ENCODE measurements around the gene JTB.
"Not testable (repeated sequence)": the region's sequence is repeated elsewhere in the genome, so short reads cannot be mapped to it uniquely, and the experiment has no call there.

Gene JTB

DNA sequence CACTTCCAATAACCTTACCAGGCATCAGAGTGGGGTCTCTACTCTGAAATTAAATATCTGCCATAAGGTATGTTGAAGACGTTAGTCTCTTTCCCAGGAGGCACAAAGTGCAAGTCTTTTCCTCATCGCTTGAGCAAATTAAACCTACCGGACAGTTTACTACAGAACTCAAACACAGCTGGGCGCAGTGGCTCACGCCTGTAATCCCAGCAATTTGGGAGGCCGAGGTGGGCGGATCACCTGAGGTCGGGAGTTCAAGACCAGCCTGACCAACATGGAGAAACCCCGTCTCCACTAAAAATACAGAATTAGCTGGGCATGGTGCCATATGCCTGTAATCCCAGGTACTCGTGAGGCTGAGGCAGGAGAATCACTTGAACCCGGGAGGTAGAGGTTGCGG is 1.6 kb upstream of the JTB start:
- not testable (repeated sequence) for FAIRE-seq; DNase-seq (ENCODE audit: low spot score)

GRCh38 chr1:153978274-153978909 is 918 bp upstream of the JTB start:
- FAIRE-seq (no peak), DNase-seq (ENCODE audit: low spot score) (no peak)

GRCh38 chr1:153976819-153977249 is 640 bp downstream of the JTB start:
- FAIRE-seq (no peak), DNase-seq (ENCODE audit: low spot score) (no peak)

- DNase-seq (ENCODE audit: low spot score) (no peak), FAIRE-seq (no peak)
These were observed 3.9 kb downstream of the JTB start for GRCh38 chr1:153973525-153973924.

- FAIRE-seq, result no peak
- DNase-seq (ENCODE audit: low spot score), result no peak
These were observed 4.4 kb downstream of the JTB start for GRCh38 chr1:153973071-153973470.

- DNase-seq (ENCODE audit: low spot score) (no peak), FAIRE-seq (no peak)
These were observed 7.1 kb downstream of the JTB start for GRCh38 chr1:153970346-153970745.

GRCh38 chr1:153968972-153969371 is 8.5 kb downstream of the JTB start:
- DNase-seq (ENCODE audit: low spot score) (no peak), FAIRE-seq (no peak)

DNA sequence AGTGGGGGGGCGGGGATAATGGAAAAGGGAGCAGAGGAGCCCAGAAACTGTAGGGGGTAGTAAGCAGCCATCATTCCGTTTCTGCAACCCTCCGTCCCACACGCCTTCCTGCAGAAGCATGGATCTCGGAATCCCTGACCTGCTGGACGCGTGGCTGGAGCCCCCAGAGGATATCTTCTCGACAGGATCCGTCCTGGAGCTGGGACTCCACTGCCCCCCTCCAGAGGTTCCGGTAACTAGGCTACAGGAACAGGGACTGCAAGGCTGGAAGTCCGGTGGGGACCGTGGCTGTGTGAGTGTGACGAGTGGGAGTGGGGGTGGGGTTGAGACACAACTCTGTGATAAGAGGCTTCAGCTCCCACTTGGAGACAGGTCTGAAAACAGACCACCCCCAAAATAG is 9.1 kb downstream of the JTB start:
- no peak for DNase-seq (ENCODE audit: low spot score)
- FAIRE-seq, result no peak

DNA sequence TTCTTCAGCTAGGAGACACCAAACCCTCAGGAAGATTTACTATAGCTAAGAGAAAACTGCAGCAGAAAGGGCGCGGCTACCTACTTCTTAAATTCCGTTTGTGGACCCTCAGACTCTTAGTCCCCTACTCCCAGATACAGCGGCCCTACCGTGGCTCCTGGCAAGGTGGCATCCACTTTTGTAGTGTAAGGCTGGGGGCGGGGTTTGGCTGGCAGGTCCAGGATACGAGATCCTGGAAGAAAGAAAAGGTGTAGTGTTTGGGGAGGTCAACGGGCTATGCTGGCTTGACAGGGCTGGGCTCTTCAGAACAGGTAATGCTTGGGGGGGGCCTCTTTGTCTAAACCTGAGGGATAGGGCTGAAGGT is 9.5 kb downstream of the JTB start:
- FAIRE-seq (no peak), DNase-seq (ENCODE audit: low spot score) (no peak)

DNA sequence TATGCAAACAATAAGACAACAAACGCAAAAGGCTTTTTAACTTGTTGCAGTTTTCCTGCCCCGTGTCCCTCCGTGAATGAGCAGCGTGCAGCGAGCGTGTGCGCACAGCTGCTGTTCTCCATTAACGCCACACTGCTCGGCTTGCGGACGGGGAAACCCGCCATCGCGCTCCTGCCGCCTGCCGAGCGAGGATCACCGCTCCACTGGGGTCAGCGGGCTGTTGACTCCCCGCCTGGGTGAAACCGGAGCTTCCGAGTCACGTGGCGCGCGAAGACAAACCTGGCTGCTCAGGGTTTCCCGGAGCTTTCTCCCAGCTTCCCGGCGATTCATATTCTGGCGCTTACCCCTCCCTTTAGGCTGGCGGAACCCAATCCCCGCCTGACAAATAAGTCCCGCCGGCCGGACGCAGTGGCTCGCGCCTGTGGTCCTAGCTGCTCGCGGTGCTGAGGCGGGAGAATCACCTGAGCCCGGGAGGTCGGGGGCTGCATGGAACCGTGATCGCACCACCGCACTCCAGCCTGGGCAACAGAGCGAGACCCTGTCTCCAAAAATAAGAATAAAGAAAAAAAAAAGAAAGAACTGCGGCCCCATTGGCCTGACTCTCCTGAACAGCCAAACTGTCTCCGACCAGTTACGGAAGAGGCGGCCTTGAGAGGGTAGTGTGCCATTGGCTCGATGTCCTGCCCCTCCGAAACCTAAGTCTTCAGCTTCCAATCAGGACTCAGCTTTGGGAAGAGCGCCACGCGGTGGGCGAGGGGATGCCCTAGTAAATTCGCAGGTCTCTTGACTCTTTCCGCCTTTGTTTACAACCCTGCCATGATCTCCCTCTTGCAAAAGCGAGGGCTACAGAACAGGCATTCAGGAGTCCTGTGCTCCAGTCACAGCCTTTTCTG is 10.1 kb downstream of the JTB start, which contains the start of gene CREB3L4:
Gene CREB3L4 (plus strand): TSS at position 796 of the 893 bp plus-strand sequence. CDS start 624 bp downstream, outside the sequence.
- peak; percentile 92 for DNase-seq (ENCODE audit: low spot score)
- peak; percentile 64 for FAIRE-seq

GRCh38 chr1:153963850-153964331 is 13.6 kb downstream of the JTB start:
- FAIRE-seq, result no peak

GRCh38 chr1:153963030-153963849 is 14.2 kb downstream of the JTB start, which contains the start of gene SLC39A1:
SLC39A1 (minus strand) TSS chr1:153963537; CDS start chr1:153962715, 822 bp downstream.
- DNase-seq (ENCODE audit: low spot score) (peak; percentile 94), FAIRE-seq (peak; percentile 63)

More at GRCh38 chr1:153963850-153964331, 13.6 kb downstream of the JTB start:
- peak; percentile 44 for DNase-seq (ENCODE audit: low spot score)

- DNase-seq (ENCODE audit: low spot score) (peak; percentile 78), FAIRE-seq (peak; percentile 55)
These were observed 15.1 kb downstream of the JTB start for GRCh38 chr1:153962088-153963029.

DNA sequence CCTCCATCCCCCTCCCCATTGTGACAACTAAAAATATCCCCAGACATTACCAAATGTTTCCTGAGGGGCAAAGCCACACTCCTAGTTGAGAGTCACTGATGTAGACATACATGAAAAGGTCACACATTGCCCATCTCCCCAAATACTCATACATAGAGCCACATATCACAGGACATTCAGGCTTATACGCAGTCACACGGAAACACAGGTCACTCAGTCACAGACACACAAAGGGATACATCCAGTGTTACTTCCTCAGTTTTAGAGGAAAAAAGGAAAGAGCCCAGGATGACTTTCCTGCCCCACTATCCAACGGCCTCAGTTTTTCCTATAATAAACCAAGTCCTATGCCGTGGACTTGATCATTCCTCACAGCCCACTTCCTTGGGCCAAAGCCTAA is 16.1 kb downstream of the JTB start:
- no peak for FAIRE-seq
- no peak for DNase-seq (ENCODE audit: low spot score)

DNA sequence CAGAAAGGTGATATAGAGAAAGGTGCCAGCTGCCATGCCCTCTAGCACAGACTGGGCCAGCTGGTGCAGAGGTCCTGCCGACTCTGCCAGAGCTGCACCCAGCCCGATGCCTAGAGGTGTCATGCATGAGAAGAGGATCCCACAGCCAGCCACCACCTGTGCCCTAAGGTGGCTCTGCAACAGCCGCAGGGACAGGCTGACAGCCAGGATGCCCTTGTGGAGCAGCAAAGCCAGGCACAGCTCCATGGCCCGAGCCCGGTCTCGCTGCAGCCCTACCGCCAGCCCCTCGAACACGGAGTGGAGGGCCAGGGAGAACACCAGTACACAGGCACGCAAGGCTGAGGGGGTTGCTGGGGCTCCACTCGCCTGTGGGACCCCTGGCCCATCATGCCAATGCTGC is 17.3 kb downstream of the JTB start:
- no peak for FAIRE-seq

GRCh38 chr1:153959454-153959853 is 18.0 kb downstream of the JTB start:
- no peak for FAIRE-seq
- no peak for DNase-seq (ENCODE audit: low spot score)

More for the DNA sequence above, 17.3 kb downstream of the JTB start:
- no peak for DNase-seq (ENCODE audit: low spot score)

DNA sequence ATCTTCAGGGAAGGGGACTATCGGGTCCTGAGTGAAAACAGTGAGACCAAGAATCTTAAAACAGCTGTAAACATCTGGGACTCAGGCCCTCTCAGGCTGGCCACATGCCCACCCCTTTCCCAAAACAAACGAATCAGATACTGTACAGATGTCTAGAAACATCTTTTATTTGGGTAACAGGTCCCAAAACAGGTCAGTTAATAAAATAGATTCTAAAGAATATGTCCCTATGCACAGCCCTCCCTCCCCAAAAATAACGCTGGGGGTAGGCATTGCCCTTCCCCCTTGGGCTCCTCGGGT is 18.6 kb downstream of the JTB start:
- no peak for FAIRE-seq
- no peak for DNase-seq (ENCODE audit: low spot score)

GRCh38 chr1:153958111-153958960 is 19.1 kb downstream of the JTB start, which contains the start of gene CRTC2:
CRTC2 (minus strand) TSS chr1:153958612; CDS start chr1:153958497, 115 bp downstream.
- DNase-seq (ENCODE audit: low spot score) (peak; percentile 97), FAIRE-seq (peak; percentile 87)

DNA sequence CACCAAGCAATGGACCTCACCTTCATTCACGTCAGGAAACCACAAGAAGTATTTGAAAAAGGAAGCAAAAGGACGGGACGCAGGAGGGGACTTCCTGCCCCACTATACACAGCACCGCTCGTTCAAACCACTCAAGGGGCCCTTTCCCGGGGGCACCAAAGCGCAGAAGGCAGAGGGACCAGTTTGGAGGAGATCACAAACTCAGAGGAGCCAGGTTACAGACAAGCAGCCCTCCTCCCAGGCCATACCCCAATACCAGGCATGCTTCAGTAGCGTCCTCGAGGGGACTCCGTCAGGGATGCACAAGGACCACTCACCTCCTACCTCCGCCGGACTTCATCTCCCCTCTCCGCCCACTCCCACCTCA is 19.7 kb downstream of the JTB start:
- DNase-seq (ENCODE audit: low spot score) (no peak), FAIRE-seq (no peak)
